ENCODE results near the gene ZBTB7B.

Gene ZBTB7B

GRCh38 chr1:155002464-155003226 lies at the start of gene ZBTB7B:
Gene ZBTB7B, plus strand, starts transcription at chr1:155002802. Its CDS starts 11,859 bp downstream, at chr1:155014661.
- DNase-seq: no peak

- peak in 1 of 2 donors; percentile 39 for DNase-seq
These were observed 49.0 kb upstream of the ZBTB7B start for GRCh38 chr1:154953611-154954038.

GRCh38 chr1:154954541-154954940 lies 48.1 kb upstream of the ZBTB7B start:
- DNase-seq: no peak

- no peak for DNase-seq
These were observed 47.4 kb upstream of the ZBTB7B start for GRCh38 chr1:154955039-154955717.

- peak; percentile 79 to 94 for DNase-seq
These were observed 46.7 kb upstream of the ZBTB7B start, which contains the start of gene PBXIP1 for GRCh38 chr1:154955718-154956543. Gene PBXIP1, minus strand, starts transcription at chr1:154956099. Its CDS starts 2,378 bp downstream, at chr1:154953721.

GRCh38 chr1:154956544-154956941 lies 46.1 kb upstream of the ZBTB7B start:
- DNase-seq: no peak

GRCh38 chr1:154957091-154957657 lies 45.4 kb upstream of the ZBTB7B start:
- no peak for DNase-seq

GRCh38 chr1:154958036-154958435 lies 44.6 kb upstream of the ZBTB7B start:
- peak; percentile 56 to 64 for DNase-seq

- no peak for DNase-seq
These were observed 43.7 kb upstream of the ZBTB7B start for GRCh38 chr1:154958681-154959425.

GRCh38 chr1:154959426-154959780 lies 43.2 kb upstream of the ZBTB7B start:
- no peak for DNase-seq

GRCh38 chr1:154960446-154961136 lies 42.0 kb upstream of the ZBTB7B start:
- no peak for DNase-seq

GRCh38 chr1:154961207-154962155 lies 41.1 kb upstream of the ZBTB7B start, which contains the start of gene PYGO2:
Gene PYGO2, minus strand, starts transcription at chr1:154961782. Its CDS starts 206 bp downstream, at chr1:154961576.
- peak; percentile 54 to 68 for DNase-seq

GRCh38 chr1:154962156-154962749 lies 40.3 kb upstream of the ZBTB7B start:
- no peak for DNase-seq

- no peak for DNase-seq
These were observed 39.7 kb upstream of the ZBTB7B start for GRCh38 chr1:154962795-154963330.

- DNase-seq: no peak
These were observed 39.0 kb upstream of the ZBTB7B start for GRCh38 chr1:154963643-154964042.

GRCh38 chr1:154964359-154964758 lies 38.2 kb upstream of the ZBTB7B start:
- no peak for DNase-seq

- DNase-seq: no peak
These were observed 36.5 kb upstream of the ZBTB7B start for GRCh38 chr1:154966111-154966510.

- no peak for DNase-seq
These were observed 35.2 kb upstream of the ZBTB7B start for GRCh38 chr1:154967331-154967950.

GRCh38 chr1:154968731-154969130 lies 33.9 kb upstream of the ZBTB7B start:
- DNase-seq: no peak
